Esophagus squamous epithelium (tissue), 5 donors: ENCODE data around the gene RHBDD3. TPM values are rescaled to one million over a fixed set of nuclear protein-coding genes. Genes with fewer than 3 reads are reported as not detected.

ENCODE experiments used
- DNase-seq: peaks from one replicate; lab custom pipeline; 2025; lab: John Stamatoyannopoulos, UW
- H3K27ac ChIP-seq, 4 donors: fragments of 200-600 bp; sonication (generic); one replicate each; pipeline ENCODE4 v1.5.1; 2016 to 2019; ENCODE audit warnings: mild to moderate bottlenecking in 1 of 4
- H3K27me3 ChIP-seq, 4 donors: fragments of 200-600 bp; sonication (generic); 1 replicate in 3 of 4; 2 replicates in 1 of 4; pipeline versions ENCODE4 v1.5.1 to v1.6.0; 2017 to 2021; ENCODE audit warnings: antibody characterized with exemption in 1 of 4
- H3K36me3 ChIP-seq, 3 donors: fragments of 200-600 bp; sonication (generic); one replicate each; pipeline ENCODE4 v1.5.1; 2016 to 2019
- H3K4me1 ChIP-seq, 3 donors: fragments of 200-600 bp; sonication (generic); one replicate each; pipeline ENCODE4 v1.5.1; 2017 to 2019
- H3K4me3 ChIP-seq, 4 donors: fragments of 200-600 bp; sonication (generic); 1 replicate in 3 of 4; 2 replicates in 1 of 4; pipeline ENCODE4 v1.5.1; 2016 to 2019; ENCODE audit warnings: mild to moderate bottlenecking in 2 of 4, moderate library complexity in 1 of 4
- H3K9me3 ChIP-seq, 3 donors: fragments of 200-600 bp; sonication (generic); one replicate each; pipeline ENCODE4 v1.5.1; 2016 to 2019
- POLR2A ChIP-seq, 4 donors: fragments of 450-650 bp; IDR thresholded peaks; one replicate each; pipeline ENCODE4 v1.6.1; 2017; ENCODE audit warnings: antibody characterized with exemption in 4 of 4, mild to moderate bottlenecking in 4 of 4, moderate library complexity in 3 of 4
- WGBS, 2 donors: methylation state at CpG; one replicate each; pipeline ENCODE4 v1.1.5; 2018; 5-methylcytosine and 5-hydroxymethylcytosine counted together
- intact Hi-C: fragments of 100-400 bp; cut with DNase I; formaldehyde crosslinking; loops from one replicate; pipeline ENCODE4 v1.15.0; 2022
- total RNA-seq, 4 donors: library from RNA; depleted of rRNA; stranded (reverse); fragments of >200 nt; gene quantifications; one replicate each; pipeline ENCODE4 v1.1.0, GENCODE V29; 2016
- TF ChIP-seq, protein P1 (sequence below), 6 experiments: fragments of 450-650 bp in 4 of 6; fragments of 200-600 bp in 2 of 6; sonication (generic) in 2 of 6; IDR thresholded peaks; one replicate each; pipeline ENCODE4 v1.5.1; 2016 to 2019; ENCODE audit warnings: antibody characterized with exemption in 6 of 6, mild to moderate bottlenecking in 4 of 6, moderate library complexity in 4 of 6
- donor health status: DM: yes; HTN: yes; CAD: no.

Gene RHBDD3
- total RNA-seq, 4 donors from 2014 or later: 14.3 to 28.2 (median 20.1) TPM

- intact Hi-C loops: no loop called here
- DNase-seq: no peak
These were observed 9.2 kb downstream of the RHBDD3 start for GRCh38 chr22:29258407-29259252.

GRCh38 chr22:29257751-29258181, 10.0 kb downstream of the RHBDD3 start:
- no peaks in the 10 kb centered on the region for H3K27me3 ChIP-seq
- no peak for DNase-seq
- H3K27ac ChIP-seq: no peak overlapping the region
- H3K4me1 ChIP-seq: no peaks in the 10 kb centered on the region
- WGBS, 2 donors: 54 to 67% methylated on average over 3 of the region's 8 CpGs
- no peak overlapping the region for H3K4me3 ChIP-seq
- TF ChIP-seq, protein P1, sequence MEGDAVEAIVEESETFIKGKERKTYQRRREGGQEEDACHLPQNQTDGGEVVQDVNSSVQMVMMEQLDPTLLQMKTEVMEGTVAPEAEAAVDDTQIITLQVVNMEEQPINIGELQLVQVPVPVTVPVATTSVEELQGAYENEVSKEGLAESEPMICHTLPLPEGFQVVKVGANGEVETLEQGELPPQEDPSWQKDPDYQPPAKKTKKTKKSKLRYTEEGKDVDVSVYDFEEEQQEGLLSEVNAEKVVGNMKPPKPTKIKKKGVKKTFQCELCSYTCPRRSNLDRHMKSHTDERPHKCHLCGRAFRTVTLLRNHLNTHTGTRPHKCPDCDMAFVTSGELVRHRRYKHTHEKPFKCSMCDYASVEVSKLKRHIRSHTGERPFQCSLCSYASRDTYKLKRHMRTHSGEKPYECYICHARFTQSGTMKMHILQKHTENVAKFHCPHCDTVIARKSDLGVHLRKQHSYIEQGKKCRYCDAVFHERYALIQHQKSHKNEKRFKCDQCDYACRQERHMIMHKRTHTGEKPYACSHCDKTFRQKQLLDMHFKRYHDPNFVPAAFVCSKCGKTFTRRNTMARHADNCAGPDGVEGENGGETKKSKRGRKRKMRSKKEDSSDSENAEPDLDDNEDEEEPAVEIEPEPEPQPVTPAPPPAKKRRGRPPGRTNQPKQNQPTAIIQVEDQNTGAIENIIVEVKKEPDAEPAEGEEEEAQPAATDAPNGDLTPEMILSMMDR (IDR thresholded peaks at IDR 0.05): no peak
- TF ChIP-seq POLR2A (IDR thresholded peaks at IDR 0.05): no peak
- peaks cover 0 to 26% (median 0%) of the 10 kb centered on the region in 3 donors for H3K36me3 ChIP-seq
- intact Hi-C loops: no loop called here
- H3K9me3 ChIP-seq: no peaks in the 10 kb centered on the region

More at GRCh38 chr22:29258407-29259252, 9.2 kb downstream of the RHBDD3 start:
- no peak overlapping the region for H3K27ac ChIP-seq
- H3K4me3 ChIP-seq: no peak overlapping the region
- no peaks in the 10 kb centered on the region for H3K9me3 ChIP-seq
- no peak for TF ChIP-seq POLR2A (IDR thresholded peaks at IDR 0.05)
- TF ChIP-seq, protein P1 (IDR thresholded peaks at IDR 0.05): no peak
- no peaks in the 10 kb centered on the region for H3K4me1 ChIP-seq
- no peaks in the 10 kb centered on the region for H3K27me3 ChIP-seq
- 80 to 86% methylated on average over 1 to 2 of the region's 17 CpGs for whole genome bisulfite sequencing, 2 donors
- H3K36me3 ChIP-seq: peaks cover 0 to 35% (median 0%) of the 10 kb centered on the region in 3 donors

- no peaks in the 10 kb centered on the region for H3K9me3 ChIP-seq
- H3K4me3 ChIP-seq: no peak overlapping the region
- H3K27ac ChIP-seq: no peak overlapping the region
- H3K27me3 ChIP-seq: no peaks in the 10 kb centered on the region
- 89 to 90% methylated on average over 5 to 6 of the region's 8 CpGs for WGBS, 2 donors
- no peaks in the 10 kb centered on the region for H3K4me1 ChIP-seq
- DNase-seq: no peak
- peaks cover 0 to 24% (median 0%) of the 10 kb centered on the region in 3 donors for H3K36me3 ChIP-seq
- TF ChIP-seq, protein P1 (IDR thresholded peaks at IDR 0.05): no peak
- no peak for TF ChIP-seq POLR2A (IDR thresholded peaks at IDR 0.05)
- intact Hi-C loops: no loop called here
These were observed 11.0 kb downstream of the RHBDD3 start for GRCh38 chr22:29256606-29257325.

- TF ChIP-seq, protein P1 (IDR thresholded peaks at IDR 0.05): no peak
- TF ChIP-seq POLR2A (IDR thresholded peaks at IDR 0.05): no peak
- 88 to 90% methylated on average over 3 to 4 of the region's 11 CpGs for WGBS, 2 donors
- H3K4me1 ChIP-seq: no peaks in the 10 kb centered on the region
- no peaks in the 10 kb centered on the region for H3K9me3 ChIP-seq
- H3K27ac ChIP-seq: no peak overlapping the region
- peaks cover 0 to 15% (median 0%) of the 10 kb centered on the region in 3 donors for H3K36me3 ChIP-seq
- intact Hi-C loops: no loop called here
- no peak overlapping the region for H3K4me3 ChIP-seq
- no peak for DNase-seq
- H3K27me3 ChIP-seq: no peaks in the 10 kb centered on the region
These were observed 12.6 kb downstream of the RHBDD3 start for GRCh38 chr22:29255064-29255621.
